ENCODE data around the gene KRT78. TPM values are rescaled to one million over a fixed set of nuclear protein-coding genes. Genes with fewer than 3 reads are reported as not detected.

The KRT78 gene
- total RNA-seq, 2 donors from 2014 or later = not detected

- Histone ChIP-seq H3K36me3 (no peaks in the 10 kb centered on the region), H3K4me1 (no peaks in the 10 kb centered on the region), H3K27ac (no peak overlapping the region), H3K4me3 (no peak overlapping the region), H3K9me3 (no peaks in the 10 kb centered on the region), H3K27me3 (no peaks in the 10 kb centered on the region), H3K9ac (ENCODE audit: low read depth in 2 of 2, low read length in 2 of 2) (no peak overlapping the region)
- intact Hi-C loops (cut with DNase I) = no loop called here
- TF ChIP-seq CTCF (IDR thresholded peaks at IDR 0.05) = no peak
- DNase-seq = no peak
These were observed 31.0 kb downstream of the KRT78 start for GRCh38 chr12:52817699-52818238.

- intact Hi-C loops (cut with DNase I) = no loop called here
- H3K27ac ChIP-seq = no peak overlapping the region
- TF ChIP-seq CTCF (IDR thresholded peaks at IDR 0.05) = no peak
- H3K36me3 ChIP-seq = no peaks in the 10 kb centered on the region
- H3K9ac ChIP-seq (ENCODE audit: low read depth in 2 of 2, low read length in 2 of 2) = no peak overlapping the region
- H3K9me3 ChIP-seq = no peaks in the 10 kb centered on the region
- no peak overlapping the region for H3K4me3 ChIP-seq
- no peaks in the 10 kb centered on the region for H3K27me3 ChIP-seq
- no peak for DNase-seq
- no peaks in the 10 kb centered on the region for H3K4me1 ChIP-seq
These were observed 31.6 kb downstream of the KRT78 start for GRCh38 chr12:52817003-52817698.

GRCh38 chr12:52815676-52816588 lies 32.9 kb downstream of the KRT78 start:
- H3K4me1 ChIP-seq = no peaks in the 10 kb centered on the region
- H3K27me3 ChIP-seq = no peaks in the 10 kb centered on the region
- no peak overlapping the region for H3K9ac ChIP-seq (ENCODE audit: low read depth in 2 of 2, low read length in 2 of 2)

GRCh38 chr12:52815161-52815560 lies 33.6 kb downstream of the KRT78 start:
- TF ChIP-seq CTCF (IDR thresholded peaks at IDR 0.05) = no peak
- Histone ChIP-seq H3K27ac (no peak overlapping the region), H3K4me1 (no peaks in the 10 kb centered on the region), H3K36me3 (no peaks in the 10 kb centered on the region), H3K4me3 (no peak overlapping the region), H3K27me3 (no peaks in the 10 kb centered on the region), H3K9me3 (no peaks in the 10 kb centered on the region), H3K9ac (ENCODE audit: low read depth in 2 of 2, low read length in 2 of 2) (no peak overlapping the region)
- intact Hi-C loops (cut with DNase I) = no loop called here
- no peak for DNase-seq

More at GRCh38 chr12:52815676-52816588, 32.9 kb downstream of the KRT78 start:
- no peaks in the 10 kb centered on the region for H3K36me3 ChIP-seq
- H3K9me3 ChIP-seq = no peaks in the 10 kb centered on the region
- no peak overlapping the region for H3K4me3 ChIP-seq
- no peak for DNase-seq
- no peak for TF ChIP-seq CTCF (IDR thresholded peaks at IDR 0.05)
- H3K27ac ChIP-seq = no peak overlapping the region
- intact Hi-C loops (cut with DNase I) = no loop called here

GRCh38 chr12:52814710-52815155 lies 34.1 kb downstream of the KRT78 start:
- intact Hi-C loops (cut with DNase I) = no loop called here
- no peak for DNase-seq
- H3K27me3 ChIP-seq = no peaks in the 10 kb centered on the region
- H3K27ac ChIP-seq = no peak overlapping the region
- H3K4me1 ChIP-seq = no peaks in the 10 kb centered on the region
- H3K4me3 ChIP-seq = no peak overlapping the region
- H3K36me3 ChIP-seq = no peaks in the 10 kb centered on the region
- no peaks in the 10 kb centered on the region for H3K9me3 ChIP-seq
- no peak for TF ChIP-seq CTCF (IDR thresholded peaks at IDR 0.05)
- H3K9ac ChIP-seq (ENCODE audit: low read depth in 2 of 2, low read length in 2 of 2) = no peak overlapping the region

Measured in colonic mucosa (tissue), 4 donors.